IPS-NIHi11 (cell line): ENCODE data around the gene VSIG4.
"Not testable (repeated sequence)": the region's sequence is repeated elsewhere in the genome, so short reads cannot be mapped to it uniquely, and the experiment has no call there.

Source experiments
- DNase-seq: peaks from one replicate; pipeline ENCODE4 v3.0.0; 2012; ENCODE audit warnings: mixed read lengths, low spot score

VSIG4 gene

GRCh38 chrX:65977161-65977560 is 62.7 kb downstream of the VSIG4 start:
- DNase-seq = not testable (repeated sequence)

- no peak for DNase-seq
Measured at GRCh38 chrX:65976161-65976560, 63.7 kb downstream of the VSIG4 start.

GRCh38 chrX:65975161-65975751 is 64.6 kb downstream of the VSIG4 start:
- DNase-seq = not testable (repeated sequence)
